H9 (cell line): ENCODE results near the gene PHACTR1. TPM values are rescaled to one million over a fixed set of nuclear protein-coding genes. Genes with fewer than 3 reads are reported as not detected.

Experiments
- DNase-seq: peaks from one replicate; pipeline ENCODE4 v3.0.0-alpha.2; 2017
- H2AFZ ChIP-seq: one replicate; pipeline ENCODE4 v1.6.1; 2013; ENCODE audit warnings: mild to moderate bottlenecking, low read length, control low read depth, moderate library complexity
- H2AK5ac ChIP-seq: 2 replicates; pipeline ENCODE4 v1.6.1; 2013; ENCODE audit warnings: low read length, control low read depth, mixed read lengths; ENCODE audit not compliant: insufficient read length
- H2BK120ac ChIP-seq: one replicate; pipeline ENCODE4 v1.6.1; 2013; ENCODE audit warnings: low read depth, mild to moderate bottlenecking, low read length, control low read depth, inconsistent platforms; ENCODE audit not compliant: poor library complexity, severe bottlenecking
- H2BK12ac ChIP-seq: 2 replicates; pipeline ENCODE4 v1.6.1; 2013; ENCODE audit warnings: low read length, control low read depth, mixed read lengths, low read depth; ENCODE audit not compliant: insufficient read length
- H2BK15ac ChIP-seq: 2 replicates; pipeline ENCODE4 v1.6.1; 2013; ENCODE audit warnings: low read depth, low read length, control low read depth
- H2BK20ac ChIP-seq: one replicate; pipeline ENCODE4 v1.6.1; 2013; ENCODE audit warnings: low read depth, mild to moderate bottlenecking, low read length, control low read depth, inconsistent platforms; ENCODE audit not compliant: poor library complexity, severe bottlenecking
- H2BK5ac ChIP-seq: 2 replicates; pipeline ENCODE4 v1.6.1; 2013; ENCODE audit warnings: low read length, control low read depth, mixed read lengths; ENCODE audit not compliant: insufficient read length
- H3K14ac ChIP-seq: 2 replicates; pipeline ENCODE4 v1.6.1; 2013; ENCODE audit warnings: low read length, control low read depth; ENCODE audit not compliant: insufficient read depth
- H3K18ac ChIP-seq: 2 replicates; pipeline ENCODE4 v1.6.1; 2013; ENCODE audit warnings: low read depth, mild to moderate bottlenecking, mixed read lengths, low read length, control low read depth; ENCODE audit not compliant: insufficient read length
- H3K23ac ChIP-seq: 2 replicates; pipeline ENCODE4 v1.6.1; 2013; ENCODE audit warnings: low read length, control low read depth, mixed read lengths, low read depth; ENCODE audit not compliant: insufficient read length
- H3K23me2 ChIP-seq: 2 replicates; pipeline ENCODE4 v1.6.1; 2013; ENCODE audit warnings: low read depth, mild to moderate bottlenecking, mixed read lengths, low read length, control low read depth; ENCODE audit not compliant: insufficient read length, poor library complexity, severe bottlenecking
- H3K27ac ChIP-seq: 2 replicates; pipeline ENCODE4 v1.5.1; 2013; ENCODE audit warnings: low read length, control low read depth, mixed read lengths, low read depth; ENCODE audit not compliant: insufficient read length
- H3K27me3 ChIP-seq: 2 replicates; pipeline ENCODE4 v1.6.1; 2013; ENCODE audit warnings: low read length, control low read depth, inconsistent platforms; ENCODE audit not compliant: insufficient read depth
- H3K4ac ChIP-seq: 2 replicates; pipeline ENCODE4 v1.6.1; 2013; ENCODE audit warnings: low read depth, mild to moderate bottlenecking, control low read depth, inconsistent platforms, low read length, moderate library complexity
- H3K4me1 ChIP-seq: 2 replicates; pipeline ENCODE4 v1.6.1; 2013; ENCODE audit warnings: low read length, control low read depth, inconsistent platforms; ENCODE audit not compliant: insufficient read depth
- H3K4me2 ChIP-seq: 2 replicates; pipeline ENCODE4 v1.6.1; 2013; ENCODE audit warnings: low read length, control low read depth, mixed read lengths; ENCODE audit not compliant: insufficient read length, insufficient read depth
- H3K56ac ChIP-seq: 2 replicates; pipeline ENCODE4 v1.6.1; 2013; ENCODE audit warnings: low read depth, mild to moderate bottlenecking, mixed read lengths, low read length, control low read depth; ENCODE audit not compliant: insufficient read length
- H3K79me1 ChIP-seq: 2 replicates; pipeline ENCODE4 v1.6.1; 2013; ENCODE audit warnings: low read depth, mild to moderate bottlenecking, moderate library complexity, low read length, control low read depth, inconsistent platforms; ENCODE audit not compliant: insufficient read depth, poor library complexity, severe bottlenecking
- H3K79me2 ChIP-seq: 2 replicates; pipeline ENCODE4 v1.6.1; 2013; ENCODE audit warnings: low read length, control low read depth, inconsistent platforms; ENCODE audit not compliant: insufficient read depth
- H3K9ac ChIP-seq: 2 replicates; pipeline ENCODE4 v1.6.1; 2013; ENCODE audit warnings: low read length, control low read depth, mixed read lengths; ENCODE audit not compliant: insufficient read length; ENCODE audit errors: extremely low read depth
- H3K9me3 ChIP-seq: one replicate; pipeline ENCODE4 v1.6.1; 2013; ENCODE audit warnings: low read depth, low read length, inconsistent platforms; ENCODE audit not compliant: control insufficient read depth
- H3T11ph ChIP-seq: one replicate; pipeline ENCODE4 v1.6.1; 2013; ENCODE audit warnings: mild to moderate bottlenecking, low read length, control low read depth, inconsistent platforms
- H4K20me1 ChIP-seq: one replicate; pipeline ENCODE4 v1.6.1; 2013; ENCODE audit not compliant: control insufficient read depth, insufficient read length, insufficient read depth
- H4K5ac ChIP-seq: 2 replicates; pipeline ENCODE4 v1.6.1; 2013; ENCODE audit warnings: low read depth, mild to moderate bottlenecking, mixed read lengths, low read length, control low read depth; ENCODE audit not compliant: insufficient read length
- H4K8ac ChIP-seq: replicated peaks from 2 replicates; pipeline ENCODE4 v1.6.1; 2013; ENCODE audit warnings: low read length, control low read depth, mixed read lengths, low read depth; ENCODE audit not compliant: insufficient read length
- H4K91ac ChIP-seq: 2 replicates; pipeline ENCODE4 v1.6.1; 2013; ENCODE audit warnings: low read depth, mild to moderate bottlenecking, moderate library complexity, mixed read lengths, low read length, control low read depth; ENCODE audit not compliant: insufficient read length
- H3K27ac Mint-ChIP-seq, 3 experiments: 2 replicates in 2 of 3; 3 replicates in 1 of 3; pipeline ENCODE4 v1.8.0; 2020 to 2021; ENCODE audit warnings: mixed read lengths in 3 of 3, mild to moderate bottlenecking in 1 of 3, moderate library complexity in 1 of 3
- H3K27me3 Mint-ChIP-seq: 2 replicates; pipeline ENCODE4 v1.8.0; 2021; ENCODE audit warnings: low read depth, mild to moderate bottlenecking, moderate library complexity, mixed read lengths
- H3K36me3 Mint-ChIP-seq, 3 experiments: 2 replicates in 2 of 3; 3 replicates in 1 of 3; pipeline ENCODE4 v1.8.0; 2020 to 2021; ENCODE audit warnings: low read depth in 3 of 3, mixed read lengths in 3 of 3; ENCODE audit not compliant: insufficient read depth in 1 of 3
- H3K4me1 Mint-ChIP-seq, 2 experiments: 2 replicates each; pipeline ENCODE4 v1.8.0; 2020; ENCODE audit warnings: mixed read lengths in 2 of 2
- H3K4me3 Mint-ChIP-seq, 2 experiments: 2 replicates in 1 of 2; 3 replicates in 1 of 2; pipeline ENCODE4 v1.8.0; 2020 to 2021; ENCODE audit warnings: mild to moderate bottlenecking in 2 of 2, mixed read lengths in 2 of 2, moderate library complexity in 1 of 2
- H3K9me3 Mint-ChIP-seq, 2 experiments: 2 replicates in 1 of 2; 3 replicates in 1 of 2; pipeline ENCODE4 v1.8.0; 2020; ENCODE audit warnings: mild to moderate bottlenecking in 2 of 2, mixed read lengths in 2 of 2, moderate library complexity in 1 of 2
- CTCF ChIP-seq: fragments of 200-600 bp; sonication (generic); conservative IDR thresholded peaks from 3 replicates; pipeline ENCODE4 v1.8.0; 2021; ENCODE audit warnings: antibody characterized with exemption, mild to moderate bottlenecking
- WGBS: extraction: QIAGEN DNeasy Blood & Tissue Kit; methylation state at CpG from one replicate; pipeline ENCODE4 v1.1.7; 2013; ENCODE audit warnings: missing lambda C conversion rate, low lambda C conversion rate, mixed read lengths; ENCODE audit not compliant: insufficient read length; ENCODE audit errors: extremely low coverage; 5-methylcytosine and 5-hydroxymethylcytosine counted together
- total RNA-seq: library from RNA; stranded (reverse); gene quantifications from 2 replicates; pipeline ENCODE4 v1.2.1, GENCODE V29; 2021

PHACTR1 gene
- total RNA-seq, 1 experiment from 2014 or later, result 15.9 TPM

- Histone ChIP-seq H4K8ac (no peak overlapping the region), H3K79me1 (no peaks in the 10 kb centered on the region), H3T11ph (no peak overlapping the region), H3K4ac (no peak overlapping the region), H2BK12ac (no peak overlapping the region), H3K27me3 (no peaks in the 10 kb centered on the region), H2BK5ac (no peak overlapping the region), H4K5ac (no peak overlapping the region), H2BK120ac (no peak overlapping the region), H3K18ac (no peak overlapping the region), H3K9me3 (no peaks in the 10 kb centered on the region), H3K56ac (no peak overlapping the region), H4K20me1 (no peaks in the 10 kb centered on the region), H3K4me1 (no peaks in the 10 kb centered on the region), H3K14ac (no peak overlapping the region), H3K23me2 (no peaks in the 10 kb centered on the region), H3K27ac (no peak overlapping the region), H3K9ac (no peak overlapping the region), H3K4me2 (no peak overlapping the region), H3K23ac (no peak overlapping the region), H4K91ac (no peak overlapping the region), H2AFZ (no peak overlapping the region), H2BK20ac (no peak overlapping the region), H2AK5ac (no peak overlapping the region), H2BK15ac (no peak overlapping the region), H3K79me2 (no peaks in the 10 kb centered on the region)
- no peak for TF ChIP-seq CTCF
- no peaks in the 10 kb centered on the region for H3K27me3 Mint-ChIP-seq
- no peak overlapping the region for H3K4me3 Mint-ChIP-seq
- no peak overlapping the region for H3K27ac Mint-ChIP-seq
- no CpG with 5 or more reads among the region's 1 CpG for WGBS
- no peaks in the 10 kb centered on the region for H3K9me3 Mint-ChIP-seq
- DNase-seq, result no peak
- H3K4me1 Mint-ChIP-seq, result no peaks in the 10 kb centered on the region
- no peaks in the 10 kb centered on the region for H3K36me3 Mint-ChIP-seq
Measured at GRCh38 chr6:13059026-13059425, 342.5 kb downstream of the PHACTR1 start.
